Fibroblast of skin of scalp (primary cell): ENCODE results near the gene ATP6V0A1. TPM values are rescaled to one million over a fixed set of nuclear protein-coding genes. Genes with fewer than 3 reads are reported as not detected.
"Not testable (repeated sequence)": the region's sequence is repeated elsewhere in the genome, so short reads cannot be mapped to it uniquely, and the experiment has no call there.

ENCODE experiments used
- DNase-seq: peaks from one replicate; pipeline ENCODE4 v3.0.0-alpha.2; 2013
- polyA plus RNA-seq, 2 experiments: library from polyadenylated mRNA; unstranded; fragments of 120-200 nt; gene quantifications; one replicate each; pipeline ENCODE4 v1.2.1, GENCODE V29; 2013; ENCODE audit not compliant: insufficient read length in 2 of 2

Gene ATP6V0A1
- 19.7 TPM for polyA plus RNA-seq (2013, experiment 1 of 2; ENCODE audit: insufficient read length)
- 19.6 TPM for polyA plus RNA-seq (2013, experiment 2 of 2; ENCODE audit: insufficient read length)

DNA sequence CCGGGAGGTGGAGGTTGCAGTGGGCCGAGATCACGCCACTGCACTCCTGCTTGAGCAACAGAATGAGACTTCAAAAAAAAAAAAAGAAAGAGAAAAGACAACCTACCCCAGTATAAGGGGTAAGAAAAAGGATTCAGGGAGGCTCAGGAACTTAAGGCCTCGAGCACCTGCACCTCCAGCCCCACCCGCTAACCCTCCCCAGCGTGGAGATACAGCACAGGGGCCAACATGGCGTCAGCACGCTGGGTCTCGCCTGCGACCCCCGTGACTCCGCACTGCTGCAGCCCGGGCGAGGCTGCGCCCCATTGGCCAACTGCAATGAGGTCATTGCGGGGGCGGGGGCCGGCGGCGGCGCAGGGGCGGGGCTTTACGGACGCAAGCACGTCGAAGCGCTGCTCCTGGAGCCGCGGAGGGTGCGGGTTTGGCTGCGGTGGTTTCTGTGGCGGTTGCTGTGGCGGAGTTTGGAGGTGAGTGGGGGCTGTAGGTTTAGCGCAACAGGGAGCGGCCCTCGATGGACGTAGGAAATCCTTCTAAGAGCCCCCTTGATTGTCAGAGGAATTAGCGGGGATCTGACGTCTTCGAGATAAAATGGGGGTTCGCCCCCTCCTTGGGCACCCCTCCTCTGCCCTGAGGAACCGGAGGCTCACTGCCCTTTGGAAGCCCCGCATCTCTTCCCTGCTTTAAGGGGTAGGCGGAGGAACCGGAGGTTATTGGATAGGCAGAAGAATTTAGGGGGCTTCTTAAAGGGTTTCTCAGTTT, at the start of gene ATP6V0A1:
ATP6V0A1 (plus strand) TSS at position 382 of the 759 bp plus-strand sequence. CDS start 2,017 bp downstream, outside the sequence.
- peak; percentile 83 for DNase-seq

DNA sequence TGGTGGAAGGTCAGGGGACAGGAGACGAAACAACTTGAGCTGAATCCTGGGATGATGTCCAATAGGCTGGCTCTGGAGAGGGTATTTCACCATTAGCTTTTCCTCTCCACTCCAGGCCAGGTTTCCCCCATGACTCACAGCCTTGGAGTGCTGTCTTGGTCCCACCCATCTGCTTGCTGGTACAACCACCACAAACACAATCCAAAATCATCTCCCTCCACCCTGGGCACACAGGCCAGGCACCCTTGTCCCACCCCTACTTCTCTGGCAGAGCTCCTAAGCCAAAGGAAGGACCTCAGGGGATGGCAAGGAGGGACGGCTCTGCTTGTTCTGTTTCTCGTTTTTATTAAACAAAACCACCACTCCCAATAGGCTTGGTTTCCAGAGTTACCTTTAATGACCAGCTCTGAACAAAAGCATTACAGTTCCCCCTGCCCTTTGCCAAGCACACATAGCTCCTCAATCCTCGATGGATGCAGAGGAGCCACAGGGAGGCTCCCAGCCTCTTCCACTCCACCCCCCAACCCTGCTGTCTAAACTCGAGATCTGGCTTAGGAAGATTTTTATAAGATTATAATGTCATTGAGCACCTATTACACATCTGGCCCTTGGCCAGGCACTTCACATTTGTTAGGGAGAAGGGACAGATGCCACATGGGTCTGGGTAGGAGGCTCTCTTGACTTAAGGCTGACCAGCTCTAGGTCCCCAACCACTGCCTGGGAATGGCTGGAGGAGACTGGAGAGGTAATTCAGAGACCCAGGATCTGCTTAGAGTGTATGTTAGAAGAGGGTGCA, 49.0 kb upstream of the ATP6V0A1 start:
- peak; percentile 84 for DNase-seq

DNA sequence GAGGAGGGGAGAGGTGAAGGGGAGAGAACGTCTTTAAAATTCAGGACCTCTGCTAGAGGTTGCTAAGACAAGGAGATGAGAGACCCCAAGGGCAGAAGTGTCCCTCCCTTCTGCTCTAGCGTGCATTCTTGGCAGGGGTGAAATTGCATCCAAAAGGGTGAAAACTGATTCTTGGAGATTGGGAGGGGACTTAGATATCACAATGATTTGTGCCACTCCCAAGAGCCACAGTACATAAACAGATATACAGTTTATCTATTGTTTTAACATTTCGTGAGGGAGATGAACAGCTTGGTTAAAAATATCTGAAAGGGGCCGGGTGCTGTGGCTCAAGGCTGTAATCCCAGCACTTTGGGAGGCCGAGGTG, 48.4 kb upstream of the ATP6V0A1 start:
- DNase-seq: no peak

DNA sequence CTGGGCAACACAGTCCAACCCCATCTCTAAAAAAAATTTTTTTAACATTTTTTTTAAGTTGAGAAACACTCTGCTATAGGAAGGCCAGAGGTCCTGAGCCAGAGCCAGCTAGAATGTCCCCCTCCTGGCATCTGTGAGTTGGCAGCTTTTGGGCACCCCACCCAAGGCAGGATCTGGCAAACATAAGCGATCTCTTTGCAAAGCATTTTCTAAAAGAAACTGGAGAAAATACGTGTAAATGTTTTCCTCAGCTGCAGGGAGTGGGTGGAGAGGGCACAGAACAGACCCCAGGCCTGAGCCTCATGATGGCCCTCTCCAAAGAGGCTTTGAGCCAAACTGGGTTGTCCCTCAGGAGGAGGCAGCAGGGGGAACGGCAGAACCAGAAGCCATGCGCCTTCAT, 47.3 kb upstream of the ATP6V0A1 start:
- DNase-seq: no peak

DNA sequence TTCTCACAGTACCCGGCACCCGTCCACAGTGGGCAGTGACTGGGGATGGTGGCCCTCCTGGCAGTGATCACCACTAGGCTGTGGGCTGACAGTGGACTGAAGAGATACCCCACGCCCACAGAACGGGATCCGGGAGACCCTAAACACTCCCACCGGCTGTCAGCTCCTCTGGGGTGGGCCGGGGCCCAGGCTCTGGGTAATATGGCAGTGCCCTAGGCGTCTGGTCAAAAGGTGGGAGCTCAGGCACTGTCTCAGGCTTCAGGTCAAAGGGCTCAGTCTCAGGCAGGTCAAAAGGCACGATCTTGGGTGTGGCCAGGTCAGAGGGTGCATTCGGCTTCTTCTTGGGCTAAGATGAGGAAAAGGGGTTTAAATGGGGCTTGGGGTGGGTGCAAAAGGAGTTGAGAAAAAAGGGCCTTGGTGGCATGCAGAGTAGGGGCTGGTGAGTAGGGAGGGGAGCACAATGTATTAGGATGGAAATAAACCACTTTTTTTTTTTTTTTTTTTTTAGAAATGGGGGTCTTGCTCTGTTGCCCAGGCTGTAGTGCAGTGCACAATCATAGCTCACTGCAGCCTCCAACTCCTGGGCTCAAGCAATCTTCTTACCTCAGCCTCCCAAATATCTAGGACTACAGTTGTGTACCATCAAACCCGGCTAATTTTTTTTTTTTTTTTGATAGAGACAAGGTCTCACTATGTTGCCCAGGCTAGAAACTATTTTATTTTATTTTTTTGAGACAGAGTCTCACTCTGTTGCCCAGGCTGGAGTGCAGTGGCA, 46.6 kb upstream of the ATP6V0A1 start:
- no peak for DNase-seq

DNA sequence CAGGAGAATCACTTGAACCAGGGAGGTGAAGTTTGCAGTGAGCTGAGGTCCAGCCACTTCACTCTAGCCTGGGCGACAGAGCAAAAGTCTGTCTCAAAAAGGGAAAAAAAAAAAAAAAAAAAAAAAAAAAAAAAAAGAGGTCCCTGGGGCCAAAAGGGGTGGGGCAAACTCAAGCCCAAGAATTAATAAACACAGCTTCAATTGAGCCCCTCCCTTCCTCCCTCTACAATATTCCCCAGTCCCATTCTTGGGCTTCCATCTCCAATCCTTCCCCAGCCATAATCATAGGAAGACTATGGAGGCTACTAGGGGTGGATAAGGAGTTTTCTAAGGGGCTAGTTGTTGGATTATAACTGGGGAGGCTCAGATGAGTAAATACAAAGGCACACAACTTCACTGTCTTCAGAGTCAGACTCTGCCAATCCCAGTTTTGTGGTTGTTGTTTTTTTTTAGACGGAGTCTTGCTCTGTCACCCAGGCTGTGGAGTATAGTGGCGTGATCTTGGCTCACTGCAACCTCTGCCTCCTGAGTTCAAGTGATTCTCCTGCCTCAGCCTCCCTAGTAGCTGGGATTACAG, 45.1 kb upstream of the ATP6V0A1 start:
- DNase-seq: no peak

DNA sequence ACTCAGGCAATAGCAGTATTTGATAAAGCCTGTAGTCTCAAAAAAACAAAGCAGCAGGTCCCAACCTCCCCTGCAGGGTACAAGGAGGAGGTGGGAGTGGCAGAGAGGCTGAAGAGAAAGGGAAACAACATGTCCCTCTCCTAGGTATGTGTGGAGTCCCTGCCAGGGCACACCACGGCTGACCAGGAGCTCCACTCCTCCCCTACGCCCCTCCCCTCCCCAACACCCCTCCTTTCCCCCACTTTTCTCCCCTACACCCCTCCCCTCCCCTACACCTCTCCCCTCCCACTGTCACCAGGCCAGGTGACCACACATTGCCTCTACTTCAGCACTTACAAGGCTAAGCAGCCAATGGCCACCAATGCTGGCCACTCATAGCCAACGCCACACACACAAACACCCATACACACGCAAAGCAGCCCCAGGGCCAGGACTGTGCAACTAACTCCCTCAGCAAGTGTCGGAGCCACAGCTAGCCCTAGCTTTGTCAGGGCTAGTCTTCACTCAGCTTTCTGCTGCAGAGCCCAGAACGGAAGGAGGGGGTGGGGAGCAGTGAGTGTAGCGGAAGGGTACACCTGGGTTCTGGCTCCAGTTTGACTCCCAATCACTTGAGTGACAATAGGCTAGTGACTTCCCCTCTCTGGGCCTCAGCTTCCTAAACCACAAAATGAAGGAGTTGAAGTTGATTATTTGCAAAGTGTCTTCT, 43.8 kb upstream of the ATP6V0A1 start:
- no peak for DNase-seq

DNA sequence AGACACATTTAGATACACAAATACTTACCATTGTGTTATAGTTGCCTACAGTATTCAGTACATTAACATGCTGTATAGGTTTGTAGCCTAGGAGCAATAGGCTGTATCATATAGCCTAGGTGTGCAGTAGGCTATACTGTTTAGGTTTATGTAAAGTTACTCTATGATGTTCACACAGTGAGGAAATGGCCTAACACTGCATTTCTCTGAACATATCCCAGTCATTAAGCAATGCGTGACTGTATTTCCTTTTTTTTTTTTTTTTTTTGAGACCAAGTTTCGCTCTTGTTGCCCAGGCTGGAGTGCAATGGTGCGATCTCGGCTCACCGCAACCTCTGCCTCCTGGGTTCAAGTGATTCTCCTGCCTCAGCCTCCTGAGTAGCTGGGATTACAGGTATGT, 40.7 kb upstream of the ATP6V0A1 start:
- not testable (repeated sequence) for DNase-seq

DNA sequence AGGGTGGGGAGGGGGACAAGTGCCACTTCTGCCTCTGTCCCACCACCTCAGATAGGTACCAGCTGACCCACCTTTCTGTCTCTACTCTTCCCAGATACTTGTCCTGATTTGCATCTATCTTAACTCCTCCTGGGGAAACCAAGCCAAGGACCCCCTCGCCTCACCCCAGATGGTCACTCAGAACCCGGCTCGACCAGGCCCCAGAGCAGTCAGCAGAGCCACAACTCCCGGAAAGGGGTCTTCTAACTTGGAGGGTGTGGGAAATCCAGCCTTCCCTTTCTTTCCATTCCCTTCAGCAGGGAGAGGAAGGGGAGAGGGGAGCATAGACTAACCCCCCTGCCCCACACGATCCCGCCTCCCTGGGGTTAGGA, 37.6 kb upstream of the ATP6V0A1 start:
- no peak for DNase-seq

DNA sequence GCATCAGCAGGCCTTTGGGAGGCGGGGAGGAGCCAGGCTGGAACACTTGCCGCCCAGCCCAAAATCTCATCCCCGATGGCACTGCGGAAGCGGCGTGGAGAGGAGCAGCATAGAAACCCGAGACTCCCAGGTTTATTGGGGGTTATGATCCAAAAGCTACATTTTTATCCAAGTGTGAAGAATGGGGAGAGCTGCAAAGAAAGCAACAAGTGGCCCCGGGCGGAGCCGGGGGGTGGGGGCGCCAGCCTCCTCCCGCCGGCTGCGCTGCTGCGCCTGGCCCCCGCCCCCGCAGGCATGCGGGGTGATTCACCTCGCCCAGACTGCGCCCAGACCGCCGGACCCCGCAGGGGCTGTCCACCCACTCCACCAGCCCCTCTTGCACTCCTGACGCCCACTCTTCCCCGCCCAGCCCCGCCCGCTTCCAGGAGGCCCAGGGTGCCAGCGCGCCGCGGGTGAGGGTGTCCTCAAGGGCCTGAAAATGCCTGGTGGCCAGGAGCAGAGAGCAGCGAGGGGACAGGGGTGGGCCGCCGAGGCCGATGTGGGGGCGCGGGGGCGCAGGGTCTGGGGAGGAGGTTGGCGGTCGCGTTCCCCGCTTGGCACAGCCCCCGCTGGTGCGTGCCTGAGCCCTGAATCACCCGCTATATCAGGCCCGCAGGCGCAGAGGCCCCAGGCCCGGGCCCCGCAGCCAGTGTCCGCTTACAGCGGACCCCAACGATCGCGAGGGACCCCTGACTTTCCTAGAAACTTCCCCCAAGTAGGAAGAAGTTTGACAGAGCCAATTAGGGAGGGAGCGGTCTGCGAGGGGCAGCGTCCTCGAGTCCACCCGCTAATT, 37.0 kb upstream of the ATP6V0A1 start:
- DNase-seq: peak; percentile 71

DNA sequence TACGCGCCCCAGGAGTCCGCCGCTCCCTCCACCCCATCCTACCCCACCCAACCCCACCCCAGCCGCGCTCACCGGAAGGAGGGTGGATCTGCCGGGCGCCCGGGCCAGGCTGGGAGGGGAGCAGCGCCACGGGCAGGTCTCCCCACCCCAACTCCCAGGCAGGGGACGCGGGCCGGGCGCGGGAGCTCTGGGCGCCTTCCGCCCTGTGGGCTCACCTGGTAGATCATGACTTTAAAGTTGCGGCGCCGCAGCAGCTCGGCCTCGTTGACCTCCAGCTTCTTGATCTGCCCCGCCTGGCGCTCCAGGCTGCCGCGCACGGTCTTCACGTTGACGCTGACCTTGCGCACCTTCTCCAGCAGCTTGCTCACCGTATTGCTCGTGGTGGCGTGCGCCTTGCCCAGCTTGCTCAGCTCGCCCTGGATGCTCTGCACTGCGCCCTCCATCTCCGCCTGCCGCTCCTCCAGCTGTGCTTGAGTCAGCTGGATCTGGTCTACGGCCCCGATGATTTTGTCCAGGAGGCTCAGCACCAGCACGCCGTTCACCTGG, 36.2 kb upstream of the ATP6V0A1 start:
- DNase-seq: no peak

DNA sequence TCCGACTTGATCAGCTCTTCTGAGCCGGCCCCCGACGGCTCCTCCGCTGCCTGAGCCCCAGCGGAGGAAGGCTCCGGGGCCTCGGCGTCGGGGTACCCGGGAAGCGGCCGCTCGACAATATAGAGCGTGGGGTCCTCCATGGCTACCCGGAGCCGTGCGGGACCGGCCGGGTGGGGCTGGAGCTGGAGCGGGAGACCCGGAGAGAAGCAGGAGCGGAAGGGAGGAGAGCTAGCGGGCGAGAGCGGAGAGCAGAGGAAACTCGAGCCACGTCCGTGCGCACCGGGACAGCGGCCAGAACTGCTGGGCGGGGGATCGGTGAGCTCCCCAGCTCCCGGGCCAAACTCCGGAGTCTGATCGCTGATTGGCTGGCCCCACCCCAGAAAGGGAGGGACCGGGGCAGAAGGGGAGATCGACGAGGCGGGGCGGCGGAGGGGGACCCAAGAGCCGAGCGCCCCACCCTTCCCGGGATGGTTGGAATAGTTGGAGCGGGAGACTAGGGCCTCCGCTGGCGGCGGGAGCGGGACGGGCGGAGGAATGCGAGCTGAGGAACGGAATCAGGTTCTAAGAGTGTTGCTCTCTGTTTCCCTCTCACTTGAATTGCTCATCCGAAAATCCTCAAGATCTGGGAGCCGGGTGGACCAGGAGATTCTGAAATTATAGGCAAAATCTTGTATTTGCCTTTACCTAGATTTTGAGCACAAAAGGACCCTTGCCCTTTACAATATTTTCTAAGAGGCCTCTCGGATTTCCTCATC, 35.5 kb upstream of the ATP6V0A1 start, which contains the start of gene CAVIN1:
CAVIN1 (minus strand) TSS at position 299 of the 755 bp plus-strand sequence; CDS start at position 140, 159 bp downstream.
- peak; percentile 100 for DNase-seq

DNA sequence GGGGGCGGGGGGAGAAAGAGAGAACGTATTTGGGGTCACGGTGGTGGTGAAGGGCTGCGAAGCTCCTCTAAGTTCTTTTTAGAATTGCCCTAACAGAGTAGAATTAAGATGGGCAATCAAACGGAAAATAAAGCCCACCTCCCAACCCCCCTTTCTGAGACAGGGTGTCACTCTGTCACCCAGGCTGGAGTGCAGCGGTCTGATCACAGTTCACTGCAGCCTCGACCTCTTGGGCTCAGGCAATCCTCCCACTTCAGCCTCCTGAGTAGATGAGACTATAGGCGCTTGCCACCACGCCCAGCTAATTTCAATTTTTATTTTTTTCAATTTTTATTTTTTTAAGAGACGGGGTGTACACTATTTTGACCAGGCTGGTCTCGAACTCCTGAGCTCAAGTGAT, 34.9 kb upstream of the ATP6V0A1 start:
- DNase-seq: no peak

DNA sequence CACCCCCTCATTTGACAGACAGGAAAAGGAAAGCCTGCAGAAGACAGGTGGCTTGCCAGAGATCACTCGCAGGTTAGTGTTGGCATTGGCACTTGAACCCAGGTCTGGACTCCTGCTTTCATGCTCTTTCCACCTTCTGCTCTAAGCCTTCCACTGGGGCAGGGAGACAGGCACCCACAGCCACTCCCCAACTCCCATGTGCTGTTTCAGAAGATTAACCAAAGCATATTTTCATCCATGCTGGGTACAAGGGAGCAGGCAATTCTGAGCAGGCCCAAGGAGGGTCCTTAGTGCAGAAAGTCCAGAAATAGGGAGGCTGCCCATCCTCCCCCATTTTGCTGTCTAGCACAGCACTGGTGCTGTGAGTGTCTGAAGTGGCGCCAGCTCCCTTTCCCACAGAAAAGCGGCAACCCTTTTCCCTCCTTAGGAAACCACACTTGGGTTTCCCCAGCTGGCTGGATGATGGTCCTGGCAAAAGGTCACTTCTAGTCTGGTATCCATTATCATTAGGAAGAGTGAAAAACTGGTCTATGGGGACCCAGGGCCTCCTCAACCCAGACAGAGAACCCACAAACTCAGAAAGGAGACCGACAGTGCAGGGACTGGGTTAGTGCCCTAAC, 33.6 kb upstream of the ATP6V0A1 start:
- DNase-seq: peak; percentile 48

DNA sequence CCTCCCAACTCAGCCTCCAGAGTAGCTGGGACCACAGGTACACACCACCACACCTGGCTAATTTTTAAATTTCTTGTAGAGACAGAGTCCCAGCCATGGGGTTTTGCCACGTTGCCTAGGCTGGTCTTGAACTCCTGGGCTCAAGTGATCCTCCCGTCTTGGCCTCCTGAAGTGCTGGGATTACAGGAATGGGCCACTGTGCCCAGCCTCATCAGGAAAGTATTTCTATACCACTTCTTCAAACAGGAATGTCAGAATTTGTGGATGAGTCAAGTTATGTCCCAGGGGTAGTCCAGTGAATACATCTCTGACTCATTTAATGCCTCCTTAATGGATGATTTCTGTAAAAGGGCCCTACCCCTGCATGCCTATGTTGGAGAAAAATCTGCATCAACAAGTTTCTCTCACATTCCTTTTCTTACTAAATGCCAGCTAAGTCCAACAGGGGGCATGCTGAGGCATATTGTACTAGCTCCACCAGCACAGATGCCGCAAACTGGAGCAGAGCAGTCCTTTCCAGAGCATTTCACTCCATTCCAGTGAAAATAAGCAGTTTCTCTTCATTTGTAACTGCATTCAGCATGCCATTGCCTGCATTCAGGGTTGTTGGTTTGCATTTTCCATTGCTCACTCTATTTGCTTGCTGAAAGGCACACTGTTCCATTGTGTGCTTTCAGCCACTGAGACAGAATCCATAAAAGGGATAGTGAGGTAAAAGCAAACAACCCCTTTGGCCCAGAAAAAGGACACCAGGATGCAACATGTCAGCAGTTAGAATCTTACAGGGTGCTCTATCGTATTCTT, 30.3 kb upstream of the ATP6V0A1 start:
- DNase-seq: peak; percentile 100

DNA sequence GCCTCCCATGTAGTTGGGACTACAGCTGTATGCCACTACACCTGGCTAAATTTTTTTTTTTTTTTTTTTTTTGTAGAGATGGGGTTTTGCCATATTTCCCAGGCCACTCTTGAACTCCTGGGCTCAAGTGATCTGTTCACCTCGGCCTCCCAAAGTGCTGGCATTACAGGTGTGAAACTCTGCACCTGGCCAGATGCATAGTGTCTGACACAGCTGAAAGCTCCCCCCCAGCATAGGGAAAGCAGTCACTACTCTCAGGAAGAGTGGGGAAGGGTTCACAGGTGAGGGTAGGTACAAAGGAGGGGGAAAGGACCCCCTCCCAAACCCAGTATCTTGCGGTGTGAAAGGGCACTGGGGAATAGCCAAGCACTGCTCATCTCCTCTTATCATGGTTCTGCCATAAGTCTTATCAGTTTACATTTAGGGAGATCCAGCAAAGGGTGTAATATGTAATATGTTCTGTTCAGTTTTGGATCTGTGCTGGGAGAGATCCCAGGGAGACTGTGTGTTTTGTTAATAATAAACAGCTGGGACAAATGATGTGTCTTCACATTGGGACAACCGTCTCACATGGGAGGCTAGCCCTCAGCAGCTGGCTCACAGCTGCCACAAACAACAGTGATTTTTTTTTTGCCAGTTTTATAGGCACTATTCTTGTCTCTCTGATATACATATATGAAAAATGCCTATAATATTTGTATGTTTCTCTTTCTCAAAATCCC, 28.8 kb upstream of the ATP6V0A1 start:
- no peak for DNase-seq

DNA sequence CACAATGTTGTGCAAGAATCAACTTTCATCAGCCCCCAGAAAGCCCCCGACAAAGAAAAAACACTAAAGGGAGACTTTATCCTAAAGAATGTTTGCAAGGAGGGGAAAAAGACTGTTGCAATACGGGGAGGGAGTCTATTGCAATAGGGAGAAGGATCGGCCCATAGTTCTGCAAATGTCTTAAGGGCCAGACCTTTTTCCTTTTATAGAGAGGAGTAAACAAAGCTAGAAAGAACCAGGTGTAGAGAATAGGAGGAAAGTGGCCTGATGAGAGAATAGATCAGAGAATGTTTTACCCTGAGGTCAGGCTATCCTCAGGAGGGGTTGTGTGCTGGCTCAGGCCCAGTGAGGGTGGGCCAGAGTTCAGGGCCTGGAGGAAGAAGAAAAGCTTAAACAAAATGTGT, 26.9 kb upstream of the ATP6V0A1 start:
- no peak for DNase-seq

DNA sequence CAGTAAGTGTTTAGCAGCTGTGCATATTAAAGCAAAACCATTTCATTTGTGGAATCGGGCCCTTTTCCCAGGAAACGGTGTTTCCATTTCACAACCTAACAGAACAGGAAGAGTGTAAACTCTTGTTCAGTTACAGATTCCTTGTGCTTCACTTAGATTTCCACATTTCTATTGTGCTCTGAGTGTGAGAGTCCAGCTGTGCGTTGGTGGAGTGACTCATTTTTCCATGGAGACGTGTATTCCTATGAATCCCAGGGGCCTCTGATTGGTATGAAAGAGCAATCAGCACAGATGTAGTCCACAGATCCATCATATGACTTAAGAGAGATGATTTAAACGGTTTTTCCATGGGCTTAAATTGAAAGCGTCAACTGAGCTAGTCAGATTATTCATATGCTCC, 22.3 kb upstream of the ATP6V0A1 start:
- peak; percentile 98 for DNase-seq
